Metanephros (tissue), 2 donors: ENCODE results near the gene SLC5A10. TPM values are rescaled to one million over a fixed set of nuclear protein-coding genes. Genes with fewer than 3 reads are reported as not detected.

Source experiments
- small RNA-seq: library from RNA; depleted of rRNA; stranded (forward); fragments of <200 nt; gene quantifications from one replicate; pipeline ENCODE3, GENCODE V24; 2014; ENCODE audit warnings: low replicate concordance
- total RNA-seq: library from RNA; depleted of rRNA; stranded (reverse); fragments of >200 nt; gene quantifications from one replicate; pipeline ENCODE4 v1.2.3, GENCODE V29; 2014

SLC5A10 gene
- 0.82 TPM for total RNA-seq

DNA sequence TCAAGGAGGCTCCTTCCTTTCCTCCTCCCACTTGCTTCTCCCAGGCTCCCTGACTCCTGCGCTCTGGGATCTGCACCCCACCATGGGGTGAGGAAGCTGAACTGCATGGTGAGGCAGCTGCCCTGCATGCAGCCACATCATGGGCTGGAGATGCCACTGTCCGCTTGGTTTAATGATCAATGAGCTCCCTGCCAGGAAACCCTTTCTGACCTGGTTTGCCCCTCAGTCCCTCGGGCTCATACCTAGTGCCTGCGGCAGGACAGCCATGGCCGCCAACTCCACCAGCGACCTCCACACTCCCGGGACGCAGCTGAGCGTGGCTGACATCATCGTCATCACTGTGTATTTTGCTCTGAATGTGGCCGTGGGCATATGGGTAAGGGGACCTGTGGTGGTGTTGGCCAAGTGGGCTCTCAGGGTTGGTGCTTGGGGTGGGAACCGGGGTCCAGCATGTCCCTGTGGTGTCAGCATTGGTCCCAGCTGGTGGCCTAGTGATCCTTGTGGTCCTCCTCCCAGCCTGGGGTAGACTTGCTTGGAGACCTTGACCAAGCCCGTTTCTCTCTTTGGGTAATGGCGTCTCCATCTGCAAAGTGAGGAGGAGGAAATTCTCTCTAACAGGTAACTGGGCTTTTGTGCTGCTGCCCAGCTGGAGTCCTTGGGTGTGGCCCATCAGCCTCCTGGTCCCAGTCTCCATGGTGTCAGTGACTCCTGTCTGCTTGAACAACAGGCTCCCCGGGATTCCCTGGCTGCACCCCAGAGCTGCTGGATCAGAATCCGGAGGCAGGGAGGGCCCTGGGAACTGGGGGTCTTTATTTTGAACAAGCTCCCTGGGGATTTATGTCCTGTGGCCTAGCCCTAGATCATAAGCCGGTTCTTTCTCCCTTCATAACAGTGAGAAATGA lies at the start of gene SLC5A10:
TSS of gene SLC5A10 (plus strand) at position 225 of the 902 bp plus-strand sequence. CDS start at position 266, 41 bp downstream.

DNA sequence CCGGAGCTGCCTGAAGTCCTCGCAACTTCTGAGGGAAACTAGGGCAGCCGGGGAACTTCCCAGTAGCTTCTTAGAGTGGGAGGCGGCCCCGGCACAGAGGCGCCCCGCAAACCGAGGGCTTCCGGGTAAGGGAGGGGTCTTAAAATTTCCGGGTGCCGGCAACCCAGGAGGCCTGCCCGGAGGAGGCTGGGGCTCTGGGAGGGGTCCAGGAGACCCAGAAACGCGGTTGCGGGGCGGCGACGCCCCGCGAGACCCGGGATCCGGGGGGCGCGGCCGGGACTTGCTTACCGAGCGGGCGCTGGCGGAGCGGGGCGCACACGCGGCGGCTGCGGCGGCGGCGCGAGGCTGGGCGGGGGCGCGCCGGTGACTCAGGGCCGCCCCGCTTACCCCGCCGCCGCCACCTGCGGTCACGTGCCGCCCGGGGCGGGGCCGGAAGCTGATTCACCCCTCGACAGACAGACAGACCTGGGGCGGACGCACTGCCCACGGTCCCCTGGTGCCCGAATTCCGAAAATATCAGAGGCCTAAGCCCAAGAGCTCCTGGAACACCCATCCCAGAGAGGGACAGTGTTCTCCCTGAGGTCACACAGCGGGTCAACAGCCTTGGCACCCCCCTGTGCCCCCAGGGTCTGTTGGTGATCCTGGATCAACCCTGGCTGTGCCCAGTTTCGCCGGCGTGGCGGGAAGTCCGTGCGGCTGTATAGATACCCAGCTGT lies 52.6 kb downstream of the SLC5A10 start, which contains the start of gene FAM83G:
TSS of gene FAM83G (minus strand) at position 344 of the 716 bp plus-strand sequence. CDS start 723 bp downstream, outside the sequence.

DNA sequence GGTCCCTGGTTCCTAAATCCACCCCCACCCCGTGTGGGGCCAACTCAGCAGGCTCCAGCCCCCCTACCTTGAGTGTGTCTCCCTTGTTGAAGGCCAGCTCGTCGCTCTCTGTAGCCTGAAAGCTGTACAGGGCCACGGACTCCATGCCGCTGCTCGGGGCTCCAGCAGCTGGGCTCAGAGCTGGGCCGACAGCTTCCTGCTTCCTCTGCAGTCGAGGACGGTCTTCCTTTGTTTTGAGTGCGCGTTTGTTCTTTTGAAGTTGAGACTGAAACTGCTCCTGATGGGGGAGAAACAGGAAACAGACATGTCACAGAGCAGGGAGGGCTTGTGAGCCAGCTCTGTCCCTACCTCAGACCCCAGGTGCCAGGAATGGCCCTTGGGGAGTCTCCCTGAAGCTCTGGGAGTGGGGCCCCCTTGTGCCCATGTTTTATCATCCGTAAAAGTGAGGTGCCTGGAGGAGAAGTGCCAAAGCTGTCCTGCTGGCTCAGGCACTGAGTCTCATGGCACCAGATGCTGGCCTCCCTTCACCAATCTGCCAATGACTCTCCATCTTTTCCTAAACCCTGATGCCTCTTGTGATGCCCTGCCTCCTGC lies 94.9 kb downstream of the SLC5A10 start, which contains the start of gene GRAP:
TSS of gene GRAP (minus strand) at position 176 of the 594 bp plus-strand sequence. CDS start at position 145, 31 bp downstream.

Small RNA genes lying within 50 kb of the gene (small RNA-seq; reads per million reads assigned to genes)
- not detected for gene AC090286.3
- not detected for gene RF00324

Other genes with a start within 250 kb of the SLC5A10 start
- 0.18 TPM for gene FBXW10, start 208.1 kb upstream of the SLC5A10 start, total RNA-seq
- gene TVP23B, start 171.0 kb upstream of the SLC5A10 start, total RNA-seq = 31.0 TPM
- gene PRPSAP2, start 94.0 kb upstream of the SLC5A10 start, total RNA-seq = 42.6 TPM
- 10.3 TPM for gene FAM83G, start 52.6 kb downstream of the SLC5A10 start, total RNA-seq
- 12.4 TPM for gene GRAP, start 94.8 kb downstream of the SLC5A10 start, total RNA-seq
- gene GRAPL, start 175.4 kb downstream of the SLC5A10 start, total RNA-seq = 3.0 TPM